NCI-H748 treated with DMSO at 0.1 percent for 48 hours (cell line): ENCODE data around the gene TMEM269.
A peak's percentile ranks its signal among the peaks of the same experiment; 100 is the strongest.
"Not testable (repeated sequence)": the region's sequence is repeated elsewhere in the genome, so short reads cannot be mapped to it uniquely, and the experiment has no call there.

Experiments
- DNase-seq: peaks from one replicate; lab custom pipeline; 2025; lab: John Stamatoyannopoulos, UW

Gene TMEM269

GRCh38 chr1:42748021-42748420 lies 36.8 kb upstream of the TMEM269 start:
- DNase-seq: no peak

GRCh38 chr1:42748461-42749410 lies 36.1 kb upstream of the TMEM269 start:
- DNase-seq: no peak

- DNase-seq: no peak
Observed at GRCh38 chr1:42750041-42750440, 34.8 kb upstream of the TMEM269 start.

- DNase-seq: not testable (repeated sequence)
Observed at GRCh38 chr1:42751511-42752070, 33.2 kb upstream of the TMEM269 start.

GRCh38 chr1:42752284-42752683 lies 32.5 kb upstream of the TMEM269 start:
- DNase-seq: no peak

- no peak for DNase-seq
Observed at GRCh38 chr1:42753070-42753469, 31.7 kb upstream of the TMEM269 start.

GRCh38 chr1:42756956-42757891 lies 27.6 kb upstream of the TMEM269 start:
- peak; percentile 100 for DNase-seq

GRCh38 chr1:42757892-42758275 lies 26.9 kb upstream of the TMEM269 start:
- DNase-seq: no peak

GRCh38 chr1:42758641-42759040 lies 26.1 kb upstream of the TMEM269 start:
- no peak for DNase-seq

GRCh38 chr1:42759114-42759513 lies 25.7 kb upstream of the TMEM269 start:
- DNase-seq: no peak

GRCh38 chr1:42761567-42761966 lies 23.2 kb upstream of the TMEM269 start:
- DNase-seq: no peak

GRCh38 chr1:42762269-42762668 lies 22.5 kb upstream of the TMEM269 start:
- DNase-seq: no peak

GRCh38 chr1:42765269-42765668 lies 19.5 kb upstream of the TMEM269 start:
- DNase-seq: no peak

GRCh38 chr1:42765832-42766740 lies 18.7 kb upstream of the TMEM269 start:
- peak; percentile 99 for DNase-seq

- DNase-seq: peak; percentile 100
Observed at GRCh38 chr1:42766741-42767509, 17.9 kb upstream of the TMEM269 start, which contains the start of the genes C1orf50 and P3H1. TSS of gene C1orf50 (plus strand) at chr1:42767249. CDS start at chr1:42767312, 63 bp downstream. TSS of gene P3H1 (minus strand) at chr1:42767028. CDS start at chr1:42766971, 57 bp downstream.

GRCh38 chr1:42767510-42768000 lies 17.2 kb upstream of the TMEM269 start:
- DNase-seq: peak; percentile 96

GRCh38 chr1:42768172-42768571 lies 16.6 kb upstream of the TMEM269 start:
- no peak for DNase-seq

- DNase-seq: no peak
Observed at GRCh38 chr1:42769811-42770210, 15.0 kb upstream of the TMEM269 start.

- DNase-seq: no peak
Observed at GRCh38 chr1:42773420-42773819, 11.4 kb upstream of the TMEM269 start.

GRCh38 chr1:42774928-42775526 lies 9.8 kb upstream of the TMEM269 start:
- no peak for DNase-seq
